ENCODE results near the gene C6orf89.

GRCh38 chr6:36954262-36954931 lies 68.6 kb downstream of the C6orf89 start, which contains the start of gene PI16:
- TF ChIP-seq POLR2A (IDR thresholded peaks at IDR 0.05) (no peak), CTCF (IDR thresholded peaks at IDR 0.05) (no peak)

All from esophagus squamous epithelium (tissue), 4 donors.